Prostate gland (tissue), 2 donors: ENCODE results near the gene GALNT16.

Experiments used
- POLR2A ChIP-seq: fragments of 450-650 bp; IDR thresholded peaks from one replicate; pipeline ENCODE4 v1.6.1; 2016; ENCODE audit warnings: antibody characterized with exemption, mild to moderate bottlenecking
- POLR2AphosphoS5 ChIP-seq: sonication (generic); formaldehyde crosslinking; IDR thresholded peaks from one replicate; pipeline ENCODE4 v1.6.1; 2017; ENCODE audit warnings: antibody characterized with exemption
- TF ChIP-seq, protein P1 (sequence below), 4 experiments: fragments of 200-600 bp in 2 of 4; fragments of 450-650 bp in 2 of 4; sonication (generic) in 2 of 4; IDR thresholded peaks; 1 replicate in 3 of 4; 2 replicates in 1 of 4; pipeline ENCODE4 v1.5.1; 2016 to 2019; ENCODE audit warnings: antibody characterized with exemption in 4 of 4, mild to moderate bottlenecking in 2 of 4, moderate library complexity in 2 of 4

DNA sequence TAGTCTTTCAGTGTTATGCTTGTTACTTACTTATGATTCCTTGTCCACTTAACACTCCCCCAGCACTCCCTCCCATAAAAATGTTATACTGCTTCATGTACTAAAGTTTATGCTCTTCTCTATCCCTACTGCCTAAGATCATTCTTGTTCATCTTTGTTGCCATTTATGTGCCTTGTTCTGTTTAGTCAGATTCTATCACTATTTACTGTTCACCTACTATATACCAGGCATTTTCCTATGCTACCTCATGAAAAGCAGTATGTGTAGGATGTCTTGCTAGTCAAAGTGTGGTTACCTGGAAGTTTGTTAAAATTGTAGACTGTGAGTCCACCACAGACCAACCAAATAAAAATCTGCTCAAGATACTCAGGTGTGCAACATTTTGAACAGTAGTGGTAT is 114.3 kb downstream of the GALNT16 start:
- TF ChIP-seq, protein P1, sequence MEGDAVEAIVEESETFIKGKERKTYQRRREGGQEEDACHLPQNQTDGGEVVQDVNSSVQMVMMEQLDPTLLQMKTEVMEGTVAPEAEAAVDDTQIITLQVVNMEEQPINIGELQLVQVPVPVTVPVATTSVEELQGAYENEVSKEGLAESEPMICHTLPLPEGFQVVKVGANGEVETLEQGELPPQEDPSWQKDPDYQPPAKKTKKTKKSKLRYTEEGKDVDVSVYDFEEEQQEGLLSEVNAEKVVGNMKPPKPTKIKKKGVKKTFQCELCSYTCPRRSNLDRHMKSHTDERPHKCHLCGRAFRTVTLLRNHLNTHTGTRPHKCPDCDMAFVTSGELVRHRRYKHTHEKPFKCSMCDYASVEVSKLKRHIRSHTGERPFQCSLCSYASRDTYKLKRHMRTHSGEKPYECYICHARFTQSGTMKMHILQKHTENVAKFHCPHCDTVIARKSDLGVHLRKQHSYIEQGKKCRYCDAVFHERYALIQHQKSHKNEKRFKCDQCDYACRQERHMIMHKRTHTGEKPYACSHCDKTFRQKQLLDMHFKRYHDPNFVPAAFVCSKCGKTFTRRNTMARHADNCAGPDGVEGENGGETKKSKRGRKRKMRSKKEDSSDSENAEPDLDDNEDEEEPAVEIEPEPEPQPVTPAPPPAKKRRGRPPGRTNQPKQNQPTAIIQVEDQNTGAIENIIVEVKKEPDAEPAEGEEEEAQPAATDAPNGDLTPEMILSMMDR (IDR thresholded peaks at IDR 0.05), result no peak
- no peak for TF ChIP-seq POLR2AphosphoS5
- TF ChIP-seq POLR2A, result no peak
